GM23248 (cell line): ENCODE results near the gene DNAJC7.
"Not testable (repeated sequence)": the region's sequence is repeated elsewhere in the genome, so short reads cannot be mapped to it uniquely, and the experiment has no call there.

ENCODE experiments used
- EZH2 ChIP-seq: fragments of 200-600 bp; sonication (generic); IDR thresholded peaks from 2 replicates; pipeline ENCODE4 v1.6.1; 2018; ENCODE audit warnings: antibody characterized with exemption, mild to moderate bottlenecking; ENCODE audit not compliant: insufficient read depth, poor library complexity, severe bottlenecking
- EZH2phosphoT487 ChIP-seq: fragments of 200-600 bp; sonication (generic); IDR thresholded peaks from 2 replicates; pipeline ENCODE4 v1.6.1; 2018; ENCODE audit warnings: antibody characterized with exemption, moderate library complexity, mild to moderate bottlenecking, low read depth; ENCODE audit not compliant: insufficient read depth

DNA sequence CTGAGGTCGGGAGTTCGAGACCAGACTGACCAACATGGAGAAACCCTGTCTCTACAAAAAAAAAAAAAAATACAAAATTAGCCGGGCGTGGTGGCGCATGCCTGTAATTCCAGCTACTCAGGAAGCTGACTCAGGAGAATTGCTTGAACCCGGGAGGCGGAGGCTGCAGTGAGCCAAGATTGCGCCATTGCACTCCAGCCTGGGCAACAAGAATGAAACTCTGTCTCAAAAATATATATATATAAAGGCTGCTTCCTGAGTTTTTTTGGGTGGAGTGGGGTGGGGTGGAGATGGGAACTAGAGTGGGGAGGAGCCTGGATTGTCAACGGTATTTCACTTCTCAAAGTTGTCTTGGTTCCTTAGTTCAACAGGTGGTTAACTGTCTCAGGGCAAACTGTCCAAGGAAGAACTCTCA, 7.0 kb downstream of the DNAJC7 start:
- TF ChIP-seq EZH2, EZH2phosphoT487: not testable (repeated sequence)
